Right hindlimb (tissue), 1 donor: Measurements from ENCODE around the gene ANKMY1.
A peak's percentile ranks its signal among the peaks of the same experiment; 100 is the strongest.

Experiments used
- DNase-seq: peaks from one replicate; pipeline ENCODE4 v3.0.0-alpha.2; 2018

Gene ANKMY1

DNA sequence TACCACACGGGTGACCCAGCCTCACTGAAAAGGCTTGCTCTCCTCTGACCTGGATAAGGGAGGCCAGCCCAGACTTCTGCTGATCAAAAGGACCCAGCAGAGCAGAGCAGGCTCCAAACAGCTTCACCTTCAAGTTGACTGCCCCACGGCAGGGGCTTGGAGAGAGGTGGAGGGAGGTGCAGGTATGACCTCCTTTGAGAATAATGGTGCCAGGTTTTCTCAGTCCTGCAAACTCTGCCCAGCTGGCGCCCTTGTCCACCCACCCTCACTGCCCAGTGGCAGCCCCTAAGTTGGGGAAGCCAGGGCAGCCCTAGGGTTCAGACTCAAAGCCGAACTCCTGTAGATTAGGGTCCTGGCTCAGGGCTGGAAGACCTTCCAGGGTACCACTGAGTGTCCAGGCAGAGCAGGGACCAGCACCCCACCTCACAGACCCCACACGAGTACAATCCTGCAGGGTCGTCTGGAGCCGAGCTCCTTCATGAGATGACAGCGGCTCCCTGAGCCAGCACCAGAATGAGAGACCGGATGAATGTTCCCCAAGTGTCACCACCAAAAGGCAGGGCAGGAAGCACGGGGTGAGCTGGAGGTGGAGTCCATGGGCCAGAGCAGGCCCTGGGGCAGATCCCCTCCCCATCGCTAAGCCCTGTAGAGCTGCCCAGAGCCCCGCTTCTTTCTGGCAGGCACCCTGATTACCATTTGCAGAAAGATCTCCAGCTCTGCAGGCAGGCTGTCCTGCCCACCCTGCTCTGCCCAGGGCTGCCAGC, 125.9 kb downstream of the ANKMY1 start:
- peak; percentile 13 for DNase-seq

DNA sequence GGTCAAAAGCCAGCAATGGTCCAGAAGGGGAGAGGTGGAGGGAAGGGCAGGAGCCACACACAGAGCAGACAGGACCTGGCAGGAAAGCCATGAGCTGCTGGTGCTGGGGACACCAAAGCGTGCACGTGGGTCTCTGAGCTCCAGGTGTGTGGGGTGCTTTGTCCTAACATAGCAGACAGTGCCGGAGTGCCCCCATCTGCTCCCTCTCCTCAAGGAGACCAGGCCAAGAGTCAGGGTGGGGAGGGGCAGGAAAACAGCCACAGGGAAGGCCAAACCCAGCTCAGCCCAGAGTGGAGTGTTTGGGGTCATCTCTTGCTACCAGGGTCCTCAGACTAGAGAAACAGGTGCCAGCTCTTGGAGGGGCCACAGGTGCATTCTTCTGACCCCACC, 126.5 kb downstream of the ANKMY1 start:
- DNase-seq: no peak

DNA sequence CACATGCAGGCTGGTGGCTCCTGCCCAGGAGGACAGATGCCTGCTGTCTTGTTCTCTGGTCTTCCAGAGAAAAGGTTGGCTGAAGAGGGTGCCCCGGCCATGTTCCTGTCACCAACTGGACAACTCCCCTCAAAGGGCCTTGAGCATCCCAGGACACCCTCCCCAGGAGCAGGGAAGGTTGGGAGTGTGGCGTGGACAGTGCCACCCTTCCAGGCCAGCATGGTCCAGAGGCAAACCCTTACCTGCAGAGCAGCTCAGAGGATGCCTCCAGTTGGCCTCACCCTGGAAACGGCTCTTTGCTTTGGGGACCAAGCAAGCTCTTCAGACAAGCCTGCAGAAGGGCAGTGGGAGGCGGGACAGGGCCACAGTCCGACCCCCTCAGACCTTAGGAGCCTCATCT, 127.2 kb downstream of the ANKMY1 start:
- DNase-seq: peak; percentile 15

DNA sequence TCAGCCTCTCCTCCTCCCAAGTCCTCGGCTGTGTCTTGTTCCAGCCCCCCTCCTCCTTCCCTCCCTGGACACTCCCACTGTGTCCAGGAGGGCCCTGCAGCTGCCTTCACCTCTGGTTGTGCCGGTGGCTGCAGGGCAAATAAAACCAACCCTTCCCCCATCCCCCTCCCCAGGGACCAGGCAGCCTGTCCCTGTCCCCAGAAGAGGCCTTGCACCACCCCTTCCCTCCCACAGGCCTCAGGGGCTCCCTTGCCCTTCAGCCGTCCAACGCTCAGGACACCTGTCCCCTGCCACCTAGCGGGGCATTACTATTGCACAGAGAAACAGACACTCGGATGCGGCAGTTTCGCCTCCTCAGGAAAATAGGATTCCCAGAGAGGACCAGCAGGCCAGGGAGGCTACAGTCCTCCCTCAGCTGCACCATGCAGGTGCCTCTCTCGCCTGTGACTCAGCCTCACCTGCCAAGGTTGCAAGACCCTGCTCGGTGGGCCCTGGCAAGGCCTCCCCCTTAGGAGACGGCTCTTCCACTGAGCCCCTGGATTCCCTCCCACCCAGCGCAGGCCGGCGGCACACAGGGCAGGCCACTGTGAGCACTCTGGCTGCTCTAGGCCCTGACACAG, 127.8 kb downstream of the ANKMY1 start:
- peak; percentile 12 for DNase-seq
